22Rv1 (cell line): Measurements from ENCODE around the gene IL24.

ENCODE experiments used
- H3K27ac ChIP-seq: fragments of 450-650 bp; 2 replicates; pipeline ENCODE4 v1.5.1; 2017
- CTCF ChIP-seq: fragments of 450-650 bp; IDR thresholded peaks from 2 replicates; pipeline ENCODE4 v1.5.1; 2017; ENCODE audit warnings: mild to moderate bottlenecking
- ZFX ChIP-seq: fragments of 450-650 bp; IDR thresholded peaks from 2 replicates; pipeline ENCODE4 v1.6.1; 2017; ENCODE audit warnings: antibody characterized with exemption, borderline replicate concordance

IL24 gene

GRCh38 chr1:206856674-206857464 is 40.4 kb upstream of the IL24 start:
- no peak overlapping the region for H3K27ac ChIP-seq
- TF ChIP-seq CTCF (peak; percentile 47), ZFX (no peak)

- TF ChIP-seq CTCF, result no peak
- no peak for TF ChIP-seq ZFX
- H3K27ac ChIP-seq, result no peak overlapping the region
Measured at GRCh38 chr1:206859082-206859521, 38.1 kb upstream of the IL24 start.

- no peak for TF ChIP-seq ZFX
- no peak for TF ChIP-seq CTCF
- H3K27ac ChIP-seq, result no peak overlapping the region
Measured at GRCh38 chr1:206860165-206860564, 37.1 kb upstream of the IL24 start.

GRCh38 chr1:206863266-206863665 is 34.0 kb upstream of the IL24 start:
- TF ChIP-seq ZFX (no peak), CTCF (no peak)

DNA sequence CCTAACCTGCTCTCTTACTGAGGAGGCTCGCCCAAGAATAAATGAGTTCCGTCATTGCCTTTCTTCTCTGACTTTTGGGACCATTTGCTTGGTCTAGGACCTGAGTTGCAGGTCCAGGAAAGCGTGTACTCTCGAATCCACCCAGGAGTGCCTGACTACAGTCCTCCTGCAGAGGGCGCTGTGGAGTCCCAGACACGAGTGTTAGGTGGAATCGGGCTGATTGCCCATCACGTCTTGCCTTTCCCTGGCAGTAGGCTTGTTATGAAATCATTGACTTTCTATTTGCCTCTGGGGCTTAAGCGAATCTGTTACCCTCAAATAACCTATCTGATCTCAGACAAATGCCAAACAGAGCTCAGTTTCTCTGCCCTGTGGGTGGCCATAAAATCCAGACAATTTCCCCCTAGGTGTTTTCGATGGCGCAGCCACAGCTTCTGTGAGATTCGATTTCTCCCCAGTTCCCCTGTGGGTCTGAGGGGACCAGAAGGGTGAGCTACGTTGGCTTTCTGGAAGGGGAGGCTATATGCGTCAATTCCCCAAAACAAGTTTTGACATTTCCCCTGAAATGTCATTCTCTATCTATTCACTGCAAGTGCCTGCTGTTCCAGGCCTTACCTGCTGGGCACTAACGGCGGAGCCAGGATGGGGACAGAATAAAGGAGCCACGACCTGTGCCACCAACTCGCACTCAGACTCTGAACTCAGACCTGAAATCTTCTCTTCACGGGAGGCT is 32.1 kb upstream of the IL24 start, which contains the start of gene IL20:
IL20 (plus strand) TSS at position 685 of the 733 bp plus-strand sequence. CDS start 230 bp downstream, outside the sequence.
- no peak within 1 kb of the TSS for H3K27ac ChIP-seq
- TF ChIP-seq CTCF, result peak; percentile 99
- TF ChIP-seq ZFX, result no peak

More at GRCh38 chr1:206863266-206863665, 34.0 kb upstream of the IL24 start:
- no peak overlapping the region for H3K27ac ChIP-seq

GRCh38 chr1:206866062-206866461 is 31.2 kb upstream of the IL24 start:
- H3K27ac ChIP-seq, result no peak overlapping the region
- TF ChIP-seq CTCF, result no peak
- no peak for TF ChIP-seq ZFX

DNA sequence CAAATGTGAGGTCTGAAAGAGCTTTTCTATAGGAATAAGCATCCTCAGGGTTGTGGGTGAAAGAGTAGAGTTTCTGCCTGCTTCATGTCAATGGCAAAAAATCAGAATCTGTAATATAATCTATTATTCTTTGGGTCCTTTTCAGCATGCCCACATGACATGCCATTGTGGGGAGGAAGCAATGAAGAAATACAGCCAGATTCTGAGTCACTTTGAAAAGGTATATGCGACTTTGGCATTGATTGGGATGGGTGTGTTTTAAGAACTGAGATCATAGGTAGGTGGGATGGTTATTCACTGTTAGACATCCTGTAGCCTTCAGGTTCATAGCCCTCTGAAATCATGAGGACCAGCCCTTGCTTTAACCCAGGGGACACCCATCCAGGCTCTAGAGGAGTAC is 30.0 kb upstream of the IL24 start:
- TF ChIP-seq ZFX (no peak), CTCF (no peak)

More for the DNA sequence above, 30.0 kb upstream of the IL24 start:
- H3K27ac ChIP-seq, result no peak overlapping the region
